Dendritic cell treated with granulocyte-macrophage colony-stimulating factor and Interleukin-4, amounts not matched to agents 40 ng/mL and 50 ng/mL, for 4 days (primary cell): Measurements from ENCODE around the gene TMTC1.

Experiments
- H3K27ac Mint-ChIP-seq: one replicate; pipeline ENCODE4 v1.8.0; 2022; ENCODE audit warnings: mild to moderate bottlenecking, mixed read lengths
- H3K27me3 Mint-ChIP-seq: one replicate; pipeline ENCODE4 v1.8.0; 2022; ENCODE audit warnings: mild to moderate bottlenecking, mixed read lengths
- H3K36me3 Mint-ChIP-seq: one replicate; pipeline ENCODE4 v1.8.0; 2022; ENCODE audit warnings: low read depth, mixed read lengths
- H3K4me1 Mint-ChIP-seq: one replicate; pipeline ENCODE4 v1.8.0; 2022; ENCODE audit warnings: low read depth, mixed read lengths
- H3K4me3 Mint-ChIP-seq: one replicate; pipeline ENCODE4 v1.8.0; 2022; ENCODE audit warnings: mild to moderate bottlenecking, moderate library complexity, mixed read lengths
- H3K9me3 Mint-ChIP-seq: one replicate; pipeline ENCODE4 v1.8.0; 2022; ENCODE audit warnings: mixed read lengths
- intact Hi-C: fragments of 100-400 bp; cut with micrococcal nuclease; formaldehyde crosslinking; loops from one replicate; pipeline ENCODE4 v1.15.0; 2022

The TMTC1 gene

DNA sequence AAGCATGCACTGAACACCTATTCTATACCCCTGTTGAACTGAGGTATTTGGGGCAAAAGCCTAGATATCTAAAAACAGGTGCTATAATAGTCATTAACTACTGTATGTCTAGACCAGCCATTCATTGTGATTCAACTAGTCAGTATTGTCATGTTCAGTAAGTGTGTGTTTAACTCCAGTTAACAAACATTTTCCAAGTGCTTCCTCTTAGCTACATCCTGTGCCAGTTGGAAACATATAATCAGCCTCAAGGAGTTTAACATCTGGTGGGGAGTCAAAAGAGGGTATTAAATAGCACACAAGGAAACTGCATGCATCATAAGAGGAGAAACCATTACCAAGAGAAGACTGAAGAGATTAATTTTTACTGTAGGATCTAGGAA lies 20.4 kb downstream of the TMTC1 start:
- no peak overlapping the region for H3K4me3 Mint-ChIP-seq
- H3K36me3 Mint-ChIP-seq: peaks cover 14% of the 10 kb centered on the region
- H3K4me1 Mint-ChIP-seq: peaks cover 7% of the 10 kb centered on the region
- intact Hi-C loops: no loop called here
- H3K27me3 Mint-ChIP-seq: no peaks in the 10 kb centered on the region
- no peaks in the 10 kb centered on the region for H3K9me3 Mint-ChIP-seq
- no peak overlapping the region for H3K27ac Mint-ChIP-seq

DNA sequence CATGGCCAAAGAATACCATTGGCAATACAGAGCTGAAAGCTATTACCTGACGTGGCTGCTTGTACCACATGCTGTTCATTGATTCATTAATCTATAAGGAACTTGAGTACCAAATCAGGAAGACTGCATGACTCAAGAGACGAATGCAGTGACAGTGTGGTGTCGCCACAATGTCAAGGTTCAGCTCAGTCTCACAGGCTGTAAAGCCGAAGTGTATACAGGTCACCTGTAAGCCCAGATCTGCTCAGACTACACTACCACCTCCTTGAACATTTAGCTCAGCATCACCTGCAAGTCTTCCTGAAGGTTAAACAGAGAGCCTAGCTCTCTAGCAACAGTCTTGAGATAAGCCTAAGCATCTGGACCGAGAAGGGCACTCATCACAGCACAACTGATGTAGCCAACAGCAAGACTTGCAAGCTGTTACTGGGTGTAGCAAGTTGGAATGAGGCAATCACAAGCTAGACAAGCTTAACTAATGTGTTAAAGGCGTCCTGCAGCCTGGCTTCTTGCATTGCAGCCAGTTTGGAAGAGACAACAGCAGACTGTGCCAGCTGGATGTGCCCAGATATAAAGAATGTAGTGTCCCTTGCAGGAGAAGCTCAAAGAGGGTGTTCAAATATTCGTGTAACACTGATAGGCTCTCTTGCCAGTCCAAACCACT lies 21.0 kb downstream of the TMTC1 start:
- Mint-ChIP-seq H3K27ac (no peak overlapping the region), H3K4me1 (peaks cover 1% of the 10 kb centered on the region), H3K4me3 (no peak overlapping the region), H3K9me3 (peaks cover 4% of the 10 kb centered on the region), H3K36me3 (peaks cover 19% of the 10 kb centered on the region), H3K27me3 (no peaks in the 10 kb centered on the region)
- intact Hi-C loops: no loop called here

DNA sequence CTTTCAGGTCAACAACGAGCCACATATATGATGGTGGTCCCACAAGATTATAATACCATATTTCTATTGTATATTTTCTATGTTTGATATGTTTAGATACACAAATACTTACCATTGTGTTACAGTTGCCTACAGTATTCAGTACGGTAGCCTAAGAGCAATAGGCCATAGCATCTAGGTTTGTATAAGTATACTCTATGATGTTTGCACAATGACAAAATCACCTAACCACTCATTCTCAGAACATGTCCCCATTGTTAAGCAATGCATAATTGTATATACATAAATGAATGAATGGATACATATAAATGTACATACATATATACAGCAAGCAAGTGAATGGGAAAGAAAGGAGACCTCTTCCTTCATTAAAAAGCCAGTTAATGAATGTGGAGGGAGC lies 23.8 kb downstream of the TMTC1 start:
- Mint-ChIP-seq H3K4me1 (no peaks in the 10 kb centered on the region), H3K36me3 (peaks cover 25% of the 10 kb centered on the region), H3K27me3 (no peaks in the 10 kb centered on the region), H3K27ac (no peak overlapping the region), H3K9me3 (peaks cover 7% of the 10 kb centered on the region), H3K4me3 (no peak overlapping the region)
- intact Hi-C loops: no loop called here

DNA sequence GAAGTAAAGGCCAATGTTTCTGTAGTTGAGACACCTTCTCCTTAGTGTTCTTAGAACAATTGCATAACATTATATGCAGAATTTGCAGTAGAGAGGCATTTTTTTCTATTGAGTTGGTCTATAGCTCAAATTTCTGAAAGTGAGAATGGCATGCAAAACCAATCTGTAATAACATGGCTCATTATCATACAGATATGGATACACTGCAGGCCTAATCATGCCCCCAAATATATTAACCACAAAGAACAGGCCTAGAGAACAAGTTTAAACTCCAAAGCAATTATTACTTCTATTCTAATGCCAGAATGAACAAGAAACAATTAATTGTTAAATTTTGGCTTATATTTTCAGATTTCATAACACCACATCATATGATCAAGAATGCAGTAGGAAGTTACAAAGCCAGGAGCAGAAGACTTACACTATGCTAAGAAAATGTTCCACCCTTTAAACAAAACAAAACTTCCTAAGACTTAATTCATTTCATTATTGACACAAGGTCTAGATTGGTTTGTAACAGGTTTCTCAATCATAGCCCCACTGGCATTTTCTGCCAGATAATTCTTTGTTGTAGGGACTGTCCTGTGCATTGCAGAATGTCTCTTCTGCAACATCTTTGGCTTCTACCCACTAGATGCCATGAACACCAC lies 26.9 kb downstream of the TMTC1 start:
- no peaks in the 10 kb centered on the region for H3K4me1 Mint-ChIP-seq
- no peaks in the 10 kb centered on the region for H3K27me3 Mint-ChIP-seq
- H3K36me3 Mint-ChIP-seq: peaks cover 52% of the 10 kb centered on the region
- intact Hi-C loops: no loop called here
- H3K4me3 Mint-ChIP-seq: no peak overlapping the region
- no peak overlapping the region for H3K27ac Mint-ChIP-seq
- peaks cover 7% of the 10 kb centered on the region for H3K9me3 Mint-ChIP-seq

DNA sequence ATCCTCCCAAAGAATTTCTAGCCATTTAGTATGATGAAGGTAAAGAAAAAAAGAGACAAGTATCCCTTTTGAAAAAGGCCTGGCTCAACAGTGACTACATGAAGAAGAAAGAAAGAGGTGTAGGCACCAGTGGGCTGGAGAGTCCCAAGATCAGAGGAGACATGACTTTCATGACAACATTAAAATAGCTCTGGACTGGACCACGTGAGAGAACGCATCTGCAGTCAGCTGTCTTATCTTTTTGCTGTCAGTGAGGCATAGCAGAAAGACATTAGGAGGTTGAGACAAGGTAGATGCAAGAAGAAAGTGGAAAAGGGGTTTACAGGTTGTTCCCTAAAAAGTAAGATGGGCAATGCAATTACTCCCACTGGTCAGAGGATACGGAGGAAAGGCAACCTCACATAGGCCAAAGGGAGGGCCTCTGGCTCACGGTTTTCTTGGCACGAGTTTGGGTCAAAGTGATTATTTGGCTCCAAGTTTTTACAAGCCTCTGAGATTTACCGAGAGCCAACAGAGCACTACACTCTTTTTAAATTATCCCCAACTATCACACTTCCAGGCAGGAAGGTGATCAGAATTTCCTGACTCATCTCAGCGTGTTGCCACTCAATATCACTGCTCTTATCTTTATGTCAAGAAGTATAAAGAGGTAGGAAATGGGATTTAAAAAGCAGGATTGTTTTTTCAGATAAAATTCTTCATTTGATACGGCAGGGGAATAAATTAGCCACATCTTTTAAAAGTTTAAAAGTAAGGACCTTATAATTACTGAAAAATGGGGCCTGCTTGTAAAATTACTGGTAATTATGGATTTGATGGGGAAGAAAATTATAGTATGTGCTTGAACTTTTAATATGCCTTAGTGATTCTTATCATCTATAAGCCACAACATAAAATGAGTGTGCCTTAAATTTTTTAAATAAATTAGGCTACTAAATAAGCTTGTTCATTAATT lies 29.2 kb downstream of the TMTC1 start:
- no peak overlapping the region for H3K27ac Mint-ChIP-seq
- H3K27me3 Mint-ChIP-seq: peaks cover 3% of the 10 kb centered on the region
- H3K36me3 Mint-ChIP-seq: peaks cover 76% of the 10 kb centered on the region
- peaks cover 7% of the 10 kb centered on the region for H3K9me3 Mint-ChIP-seq
- intact Hi-C loops: no loop called here
- no peak overlapping the region for H3K4me3 Mint-ChIP-seq
- peaks cover 4% of the 10 kb centered on the region for H3K4me1 Mint-ChIP-seq

DNA sequence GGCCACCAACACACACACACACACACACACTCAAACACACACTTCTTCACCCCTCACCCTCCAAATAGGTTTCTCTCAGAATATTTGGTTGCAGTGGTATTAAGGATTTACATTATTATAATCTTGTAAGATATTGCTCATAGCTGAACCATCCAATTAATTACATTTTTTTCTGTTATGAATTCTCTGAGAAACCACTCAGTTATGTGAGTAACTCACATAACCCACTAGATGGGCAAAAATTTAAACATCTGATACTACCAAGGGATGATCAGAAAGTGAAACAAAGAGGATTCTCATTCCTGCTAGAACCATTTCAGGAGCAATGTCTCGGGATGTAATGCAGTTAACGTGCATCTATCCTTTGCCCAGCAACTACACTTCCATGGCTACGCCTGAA lies 31.6 kb downstream of the TMTC1 start:
- no peak overlapping the region for H3K27ac Mint-ChIP-seq
- peaks cover 3% of the 10 kb centered on the region for H3K27me3 Mint-ChIP-seq
- H3K9me3 Mint-ChIP-seq: no peaks in the 10 kb centered on the region
- intact Hi-C loops: no loop called here
- peaks cover 4% of the 10 kb centered on the region for H3K4me1 Mint-ChIP-seq
- peaks cover 68% of the 10 kb centered on the region for H3K36me3 Mint-ChIP-seq
- no peak overlapping the region for H3K4me3 Mint-ChIP-seq

DNA sequence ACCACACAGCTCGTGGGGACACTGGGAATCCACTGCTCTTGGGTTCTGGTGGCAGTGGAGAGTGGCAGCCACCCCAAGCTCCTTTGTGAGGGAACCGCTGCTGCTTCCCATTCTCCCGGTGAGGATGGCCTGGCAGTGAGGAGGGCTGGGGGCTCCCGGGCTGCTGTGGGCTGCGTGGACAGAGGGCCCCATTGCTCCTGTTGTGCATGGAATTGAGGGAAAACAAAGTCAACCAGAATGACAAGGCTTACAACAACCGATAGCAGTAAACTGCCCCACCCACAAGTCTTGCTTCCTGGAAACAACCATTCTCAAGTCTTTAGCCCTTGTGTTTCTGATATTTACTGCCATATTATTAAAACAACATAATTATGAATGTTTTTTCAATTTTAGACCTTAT lies 32.1 kb downstream of the TMTC1 start:
- Mint-ChIP-seq H3K27me3 (peaks cover 3% of the 10 kb centered on the region), H3K36me3 (peaks cover 68% of the 10 kb centered on the region), H3K4me1 (peaks cover 4% of the 10 kb centered on the region), H3K27ac (no peak overlapping the region), H3K4me3 (no peak overlapping the region), H3K9me3 (no peaks in the 10 kb centered on the region)
- intact Hi-C loops: no loop called here

DNA sequence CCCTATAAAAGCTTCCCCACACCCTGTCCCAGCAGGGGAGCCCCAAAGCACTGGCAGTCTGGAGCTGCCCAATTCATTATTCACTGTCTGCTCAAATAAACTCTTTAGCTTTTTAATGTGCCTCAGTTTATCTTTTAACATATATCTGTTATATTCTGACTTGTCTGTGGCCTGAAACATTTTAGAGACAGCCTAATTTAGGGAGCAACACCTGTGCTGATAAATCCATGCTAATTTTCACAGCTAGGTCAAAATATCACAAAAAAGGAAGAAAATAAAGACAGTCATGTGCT lies 32.9 kb downstream of the TMTC1 start:
- Mint-ChIP-seq H3K27me3 (peaks cover 3% of the 10 kb centered on the region), H3K9me3 (no peaks in the 10 kb centered on the region), H3K27ac (no peak overlapping the region), H3K4me3 (no peak overlapping the region), H3K4me1 (peaks cover 4% of the 10 kb centered on the region), H3K36me3 (peaks cover 68% of the 10 kb centered on the region)
- intact Hi-C loops: no loop called here

DNA sequence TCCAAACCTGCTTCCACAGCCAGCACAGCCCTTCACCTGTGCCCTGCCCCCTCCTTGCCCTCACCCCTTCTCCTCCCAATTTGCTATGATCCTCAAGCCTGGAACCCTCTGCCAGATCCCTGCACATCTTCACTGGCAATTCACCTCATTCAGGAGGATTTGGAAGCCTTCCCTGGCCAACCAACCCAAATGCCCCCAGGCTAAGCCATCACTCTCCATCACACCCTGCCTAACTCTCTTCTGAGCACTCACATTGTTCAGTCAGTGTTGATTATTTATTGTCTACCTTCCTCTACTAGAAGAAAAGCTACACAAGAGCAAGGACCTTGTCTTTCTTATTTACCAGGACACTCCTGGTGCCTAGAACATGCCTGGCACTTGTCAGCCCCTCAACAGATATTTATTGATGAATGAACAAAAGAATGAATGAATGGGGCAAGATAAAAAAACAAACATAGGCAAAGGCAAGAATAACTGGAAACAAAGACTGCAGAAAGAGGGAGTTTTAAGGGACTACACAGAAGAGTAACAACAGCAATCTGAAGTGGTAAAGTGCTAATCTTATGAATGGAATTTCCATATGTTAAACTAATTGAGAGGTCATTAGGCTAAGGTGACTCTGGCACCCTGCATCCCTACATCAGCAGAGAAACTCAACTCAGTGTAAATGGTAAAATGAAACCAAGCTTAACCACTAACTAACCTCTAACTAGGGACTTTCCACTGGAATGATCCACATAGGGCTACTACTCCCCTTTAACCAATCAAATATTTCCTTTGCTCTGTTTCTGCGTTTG lies 33.4 kb downstream of the TMTC1 start:
- H3K36me3 Mint-ChIP-seq: peaks cover 63% of the 10 kb centered on the region
- no peak overlapping the region for H3K4me3 Mint-ChIP-seq
- no peak overlapping the region for H3K27ac Mint-ChIP-seq
- H3K9me3 Mint-ChIP-seq: no peaks in the 10 kb centered on the region
- intact Hi-C loops: no loop called here
- H3K4me1 Mint-ChIP-seq: peaks cover 4% of the 10 kb centered on the region
- H3K27me3 Mint-ChIP-seq: peaks cover 3% of the 10 kb centered on the region

DNA sequence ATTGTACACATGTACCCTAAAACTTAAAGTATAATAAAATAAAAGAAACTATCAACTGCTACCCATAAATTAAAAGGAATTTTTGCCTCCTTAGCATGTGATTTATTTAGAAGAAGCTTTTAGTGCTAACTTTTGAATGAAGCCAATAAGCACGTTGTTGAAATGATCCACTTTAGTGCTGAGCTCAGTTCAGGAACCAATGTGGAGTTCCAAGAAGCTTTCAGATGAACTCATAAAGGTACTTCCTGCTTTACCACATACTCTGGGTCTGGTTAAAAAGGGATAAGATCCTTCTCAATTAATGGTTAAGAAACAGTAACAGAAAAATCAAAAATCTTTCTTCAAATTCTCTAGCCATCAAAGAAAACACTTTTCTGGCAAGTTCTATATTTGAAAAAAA lies 39.4 kb downstream of the TMTC1 start:
- no peak overlapping the region for H3K27ac Mint-ChIP-seq
- intact Hi-C loops: no loop called here

DNA sequence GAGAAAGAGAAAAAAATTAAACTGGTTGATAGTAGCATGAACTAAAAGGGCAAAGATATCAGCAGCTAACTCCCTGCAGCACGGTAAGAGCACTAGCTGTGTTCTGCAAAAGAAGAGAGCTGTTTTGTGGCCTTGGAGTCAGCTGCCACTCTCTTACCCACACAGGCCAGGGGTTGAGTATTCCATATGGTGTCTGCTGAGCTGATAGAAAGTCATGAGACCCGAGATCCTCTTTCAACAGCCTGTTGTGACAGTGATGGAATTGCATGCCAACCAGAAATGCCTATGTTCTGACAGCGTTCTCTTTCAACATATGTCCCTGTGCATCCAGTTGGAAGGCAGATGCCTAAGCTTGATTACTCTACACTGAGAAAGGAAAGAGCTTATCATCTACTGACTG lies 39.9 kb downstream of the TMTC1 start:
- H3K4me1 Mint-ChIP-seq: no peaks in the 10 kb centered on the region
- H3K4me3 Mint-ChIP-seq: no peak overlapping the region
- intact Hi-C loops: no loop called here
- peaks cover 19% of the 10 kb centered on the region for H3K36me3 Mint-ChIP-seq
- no peaks in the 10 kb centered on the region for H3K27me3 Mint-ChIP-seq
- H3K27ac Mint-ChIP-seq: no peak overlapping the region
- no peaks in the 10 kb centered on the region for H3K9me3 Mint-ChIP-seq

More for the DNA sequence above, 39.4 kb downstream of the TMTC1 start:
- Mint-ChIP-seq H3K4me1 (no peaks in the 10 kb centered on the region), H3K27me3 (no peaks in the 10 kb centered on the region), H3K9me3 (no peaks in the 10 kb centered on the region), H3K36me3 (peaks cover 23% of the 10 kb centered on the region), H3K4me3 (no peak overlapping the region)

DNA sequence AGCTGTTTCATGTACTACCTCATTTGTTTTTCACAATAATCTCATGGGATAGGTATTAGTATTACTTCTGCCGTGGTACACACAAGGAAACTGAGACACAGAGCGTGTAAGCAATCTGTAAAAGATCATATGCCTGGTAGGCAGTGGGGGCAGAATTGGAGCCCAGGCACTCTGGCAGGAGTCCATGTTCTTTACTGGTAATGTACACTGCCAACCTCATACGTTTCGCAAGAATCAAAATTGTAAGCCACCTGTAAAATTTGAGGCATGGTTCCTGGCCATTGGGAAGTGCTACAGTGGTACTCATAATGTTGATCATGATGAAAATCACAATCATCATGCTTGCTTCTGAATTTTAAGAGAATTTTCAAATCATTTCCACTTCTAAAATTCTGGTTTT lies 40.7 kb downstream of the TMTC1 start:
- intact Hi-C loops: no loop called here
- no peak overlapping the region for H3K27ac Mint-ChIP-seq
- no peaks in the 10 kb centered on the region for H3K9me3 Mint-ChIP-seq
- H3K4me1 Mint-ChIP-seq: no peaks in the 10 kb centered on the region
- peaks cover 17% of the 10 kb centered on the region for H3K36me3 Mint-ChIP-seq
- H3K27me3 Mint-ChIP-seq: no peaks in the 10 kb centered on the region
- no peak overlapping the region for H3K4me3 Mint-ChIP-seq

DNA sequence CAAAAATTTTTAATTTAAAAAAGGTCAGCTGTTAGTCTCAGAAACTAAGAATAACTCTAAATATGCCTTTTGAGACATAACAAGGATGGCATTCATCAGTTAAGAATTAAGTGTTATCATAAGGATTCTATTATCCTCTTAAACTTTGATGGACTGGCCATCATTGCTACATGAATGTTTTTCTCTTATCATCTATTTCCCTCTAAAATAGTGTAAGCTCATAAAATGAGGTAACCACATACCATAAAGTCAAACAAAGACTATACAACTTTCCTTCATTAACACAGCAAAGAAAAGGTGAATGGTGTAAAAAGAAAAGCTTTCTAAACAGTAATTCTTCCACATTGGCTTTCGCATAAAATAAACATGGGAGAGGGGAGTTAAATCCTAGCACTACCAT lies 41.1 kb downstream of the TMTC1 start:
- peaks cover 17% of the 10 kb centered on the region for H3K36me3 Mint-ChIP-seq
- intact Hi-C loops: no loop called here
- no peaks in the 10 kb centered on the region for H3K4me1 Mint-ChIP-seq
- H3K9me3 Mint-ChIP-seq: no peaks in the 10 kb centered on the region
- H3K4me3 Mint-ChIP-seq: no peak overlapping the region
- H3K27me3 Mint-ChIP-seq: no peaks in the 10 kb centered on the region
- no peak overlapping the region for H3K27ac Mint-ChIP-seq
